NCI-H748 (cell line): Measurements from ENCODE around the gene ERFE.
A peak's percentile ranks its signal among the peaks of the same experiment; 100 is the strongest.

Experiments used
- DNase-seq: peaks from one replicate; lab custom pipeline; 2025; ENCODE audit not compliant: unreplicated experiment; lab: John Stamatoyannopoulos, UW

The ERFE gene

GRCh38 chr2:238138331-238139195 lies 20.2 kb upstream of the ERFE start, which contains the start of gene KLHL30:
TSS of gene KLHL30 (plus strand) at chr2:238138668. CDS start at chr2:238140755, 2,087 bp downstream.
- no peak for DNase-seq

DNA sequence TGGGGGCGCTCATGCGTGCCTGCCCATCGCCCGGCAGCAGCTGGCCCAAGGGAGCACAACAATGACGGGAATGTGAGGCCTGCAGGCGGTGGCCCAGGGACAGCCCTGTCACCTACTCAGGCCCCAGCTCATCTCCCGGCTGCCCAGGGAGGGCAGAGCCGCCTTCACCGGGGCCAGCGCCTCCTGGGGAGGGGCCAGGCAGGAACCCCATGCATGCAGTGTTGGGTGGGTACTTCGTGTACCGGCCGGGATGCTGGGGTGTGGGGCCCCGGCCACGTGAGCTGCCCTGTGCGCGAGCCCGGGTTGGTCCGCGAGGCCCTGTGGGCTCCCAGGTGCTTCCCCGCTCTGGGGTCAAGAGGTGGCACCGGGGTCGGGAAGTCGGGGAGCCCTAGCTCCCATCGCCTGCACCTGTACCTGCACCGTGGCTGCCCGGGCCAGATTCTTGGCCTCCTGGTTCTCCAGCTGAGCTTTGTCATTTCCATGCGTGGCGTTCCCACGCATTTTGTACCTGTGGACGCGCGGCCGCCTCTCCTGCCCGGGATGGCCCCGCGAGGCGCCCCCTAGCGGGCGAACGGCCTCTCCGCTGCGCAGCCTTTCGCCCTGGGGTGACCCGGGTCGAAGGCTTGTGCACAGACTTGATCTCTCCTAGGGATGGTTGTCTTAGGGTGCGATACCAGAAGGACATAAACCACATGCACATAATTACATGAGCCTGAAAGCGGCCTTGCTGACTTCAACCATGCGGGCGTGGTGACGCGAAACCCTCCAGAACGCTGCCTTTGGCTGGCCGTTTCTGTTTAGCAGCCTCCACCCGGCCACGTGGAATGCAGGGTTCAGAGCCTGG lies 19.4 kb upstream of the ERFE start:
- no peak for DNase-seq

- DNase-seq, result no peak
These were observed 18.7 kb upstream of the ERFE start for GRCh38 chr2:238140040-238140439.

DNA sequence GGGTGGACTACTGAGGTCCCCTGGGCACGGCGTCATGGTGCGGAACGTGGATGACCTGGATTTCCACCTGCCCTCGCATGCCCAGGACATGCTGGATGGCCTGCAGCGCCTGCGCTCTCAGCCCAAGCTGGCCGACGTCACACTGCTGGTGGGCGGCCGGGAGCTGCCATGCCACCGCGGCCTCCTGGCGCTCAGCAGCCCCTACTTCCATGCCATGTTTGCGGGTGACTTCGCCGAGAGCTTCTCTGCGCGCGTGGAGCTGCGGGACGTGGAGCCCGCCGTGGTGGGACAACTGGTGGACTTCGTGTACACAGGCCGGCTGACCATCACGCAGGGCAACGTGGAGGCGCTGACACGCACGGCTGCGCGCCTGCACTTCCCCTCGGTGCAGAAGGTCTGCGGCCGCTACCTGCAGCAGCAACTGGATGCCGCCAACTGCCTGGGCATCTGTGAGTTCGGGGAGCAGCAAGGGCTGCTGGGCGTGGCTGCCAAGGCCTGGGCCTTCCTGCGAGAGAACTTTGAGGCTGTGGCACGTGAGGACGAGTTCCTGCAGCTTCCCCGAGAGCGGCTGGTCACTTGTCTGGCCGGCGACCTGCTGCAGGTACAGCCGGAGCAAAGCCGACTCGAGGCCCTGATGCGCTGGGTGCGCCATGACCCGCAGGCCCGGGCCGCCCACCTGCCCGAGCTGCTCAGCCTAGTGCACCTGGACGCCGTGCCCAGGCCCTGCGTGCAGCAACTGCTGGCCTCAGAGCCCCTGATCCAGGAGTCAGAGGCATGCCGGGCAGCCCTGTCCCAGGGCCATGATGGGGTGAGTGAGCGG lies 17.8 kb upstream of the ERFE start:
- no peak for DNase-seq

DNA sequence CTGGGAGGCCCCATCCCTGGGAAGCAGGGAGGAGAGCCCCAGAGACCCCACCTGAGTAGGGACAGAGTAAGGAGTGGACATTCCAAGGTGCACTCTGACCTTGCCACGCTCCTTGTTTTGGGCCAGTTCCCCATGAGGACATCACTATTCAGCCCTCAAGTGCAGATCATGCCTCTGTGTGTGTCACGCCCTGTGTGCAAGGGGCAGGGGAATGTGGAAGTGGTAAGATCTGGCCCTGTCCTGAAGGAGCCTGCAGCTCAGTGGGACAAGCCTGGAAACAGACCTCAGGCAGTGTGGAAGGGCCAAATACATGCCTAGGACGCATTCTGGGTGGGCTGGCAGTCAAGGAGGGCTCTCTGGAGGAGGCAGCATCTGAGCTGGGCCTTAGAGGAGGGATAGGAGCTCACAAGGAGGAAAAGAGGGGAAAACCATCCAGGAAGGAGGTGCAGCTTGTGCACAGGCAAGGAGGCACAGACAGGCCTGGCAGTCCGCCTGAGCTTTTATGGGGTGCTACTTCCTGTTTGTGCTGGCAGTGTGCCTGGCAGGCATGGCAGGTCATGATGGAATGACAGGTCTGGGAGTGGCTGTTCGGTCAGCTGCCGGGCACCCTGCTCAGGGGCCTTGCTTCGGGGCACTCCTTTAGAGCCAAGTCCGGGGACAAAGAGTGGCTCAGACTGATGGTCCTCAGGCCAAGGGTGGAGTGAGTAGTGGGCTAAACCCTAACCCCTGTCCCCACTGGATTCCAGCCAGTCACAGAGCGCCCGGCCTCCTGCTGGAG lies 17.0 kb upstream of the ERFE start:
- peak; percentile 38 for DNase-seq

- no peak for DNase-seq
These were observed 16.2 kb upstream of the ERFE start for GRCh38 chr2:238142382-238143205.

- no peak for DNase-seq
These were observed 15.4 kb upstream of the ERFE start for GRCh38 chr2:238143239-238143951.

GRCh38 chr2:238144262-238144661 lies 14.5 kb upstream of the ERFE start:
- DNase-seq, result no peak

GRCh38 chr2:238145046-238145445 lies 13.7 kb upstream of the ERFE start:
- no peak for DNase-seq

- DNase-seq, result no peak
These were observed 12.9 kb upstream of the ERFE start for GRCh38 chr2:238145851-238146250.

DNA sequence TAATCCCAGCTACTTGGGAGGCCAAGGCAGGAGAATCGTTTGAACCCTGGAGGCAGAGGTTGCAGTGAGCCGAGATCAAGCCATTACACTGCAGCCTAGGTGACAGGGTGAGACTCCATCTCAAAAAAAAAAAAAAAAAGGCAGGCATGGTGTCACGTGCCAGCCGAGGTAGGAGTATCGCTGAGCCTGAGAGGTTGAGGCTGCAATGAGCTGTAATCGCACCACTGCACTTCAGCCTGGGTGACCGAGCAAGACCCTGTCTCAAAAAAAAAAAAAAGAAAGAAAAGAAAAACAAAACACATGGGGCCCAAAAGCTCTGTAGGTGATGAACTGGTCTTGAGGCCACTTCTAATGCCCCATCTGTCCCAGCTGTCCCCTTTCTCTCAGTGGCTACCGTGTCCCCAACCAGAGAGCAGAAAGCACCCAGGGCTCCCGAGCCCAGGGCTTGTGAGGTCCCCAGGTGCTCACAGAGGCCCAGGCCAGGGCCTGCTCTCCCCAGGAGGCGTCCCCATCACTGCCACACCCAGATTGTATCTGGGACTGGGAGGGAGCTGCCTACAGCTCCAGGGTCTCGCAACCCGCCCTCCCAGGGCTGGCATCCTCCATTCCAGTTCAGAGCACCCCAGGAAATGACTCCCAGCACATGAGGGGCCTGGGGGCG lies 11.8 kb upstream of the ERFE start:
- no peak for DNase-seq

GRCh38 chr2:238148981-238149380 lies 9.8 kb upstream of the ERFE start:
- DNase-seq, result no peak

- no peak for DNase-seq
These were observed 8.8 kb upstream of the ERFE start for GRCh38 chr2:238149841-238150572.

DNA sequence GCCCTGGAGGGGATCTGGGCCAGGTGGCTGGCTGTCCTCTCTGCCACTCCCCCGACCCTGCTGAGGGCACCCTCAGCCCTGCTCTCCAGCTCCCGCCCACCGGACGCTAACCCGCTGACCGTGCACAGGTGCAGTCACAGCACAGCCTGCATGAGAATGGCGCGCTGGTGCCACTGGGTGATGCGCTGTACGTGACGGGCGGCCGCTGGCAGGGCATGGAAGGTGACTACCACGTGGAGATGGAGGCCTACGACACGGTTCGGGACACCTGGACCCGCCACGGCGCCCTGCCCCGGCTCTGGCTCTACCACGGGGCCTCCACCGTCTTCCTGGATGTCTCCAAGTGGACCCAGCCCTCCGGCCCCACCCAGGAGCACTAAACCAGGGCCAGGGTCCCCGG lies 8.1 kb upstream of the ERFE start:
- DNase-seq, result no peak

DNA sequence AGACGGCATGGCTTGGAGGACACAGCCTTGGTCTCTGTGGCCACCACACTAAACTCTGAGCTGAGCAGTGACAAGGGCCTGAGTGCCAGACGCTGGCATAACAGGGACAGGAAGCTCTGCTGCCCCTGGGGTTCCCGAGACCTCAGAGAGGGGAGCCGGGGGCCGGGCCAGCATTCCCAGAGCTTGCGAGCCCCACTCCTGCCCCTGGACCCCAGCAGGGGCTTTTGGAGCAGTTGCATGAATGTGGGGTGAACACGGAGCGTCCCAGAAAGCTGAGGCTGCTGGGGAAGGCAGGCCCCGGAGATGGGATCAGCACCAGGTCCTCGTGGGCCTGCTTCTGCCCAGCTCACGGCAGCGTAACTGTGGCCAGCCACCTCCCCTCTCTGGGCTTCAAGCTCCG lies 7.6 kb upstream of the ERFE start:
- DNase-seq, result no peak

DNA sequence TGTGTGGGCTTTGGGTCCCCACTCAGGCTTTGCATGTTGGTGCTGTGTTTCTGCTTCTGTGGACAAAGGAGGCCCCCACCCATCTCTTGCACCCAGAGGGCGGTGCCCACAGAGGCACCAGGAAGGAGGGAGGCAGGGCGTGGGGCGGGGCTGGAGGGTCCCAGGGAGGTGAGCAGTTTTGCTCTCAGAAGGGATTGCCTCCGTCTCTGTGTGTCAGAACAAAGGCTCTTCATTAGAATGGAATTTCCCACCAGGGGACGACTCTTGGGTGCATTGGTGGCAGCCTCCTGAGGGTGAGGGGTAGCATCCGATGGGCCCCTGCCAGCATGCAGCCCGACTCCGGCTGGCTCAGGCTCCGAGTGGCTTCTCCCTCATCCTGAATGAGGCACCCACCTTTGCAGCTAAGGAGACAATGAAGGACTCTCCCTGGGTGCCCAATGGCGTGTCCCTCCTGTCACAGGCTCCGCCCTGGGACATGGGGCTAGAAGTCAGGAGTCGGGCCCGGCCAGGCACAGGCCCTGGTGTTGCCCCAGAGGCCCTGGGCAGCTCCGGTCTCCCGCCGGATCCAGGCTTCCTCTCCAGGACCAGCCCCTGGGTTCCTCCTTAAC lies 7.0 kb upstream of the ERFE start:
- no peak for DNase-seq
